HepG2 (cell line): ENCODE results near the gene NDRG3. TPM values are rescaled to one million over a fixed set of nuclear protein-coding genes. Genes with fewer than 3 reads are reported as not detected.

Experiments used
- CSRNP2 ChIP-seq: sonication (generic); formaldehyde crosslinking; conservative IDR thresholded peaks from 2 replicates; pipeline ENCODE4 v1.8.0; 2022; ENCODE audit warnings: low read depth, missing genetic modification reagents
- HES4 ChIP-seq: sonication (generic); formaldehyde crosslinking; IDR thresholded peaks from 2 replicates; pipeline ENCODE4 v1.9.0; 2021; ENCODE audit warnings: mild to moderate bottlenecking, missing genetic modification reagents, borderline replicate concordance
- JDP2 ChIP-seq: sonication (generic); formaldehyde crosslinking; IDR thresholded peaks from 2 replicates; pipeline ENCODE4 v1.8.1; 2022; ENCODE audit warnings: missing genetic modification reagents, borderline replicate concordance
- MAFF ChIP-seq: IDR thresholded peaks from 2 replicates; pipeline ENCODE4 v1.6.1; 2011; ENCODE audit warnings: low read depth, low read length, improper control_type of control experiment
- PRMT3 ChIP-seq: sonication (generic); formaldehyde crosslinking; IDR thresholded peaks from 2 replicates; pipeline ENCODE4 v1.8.1; 2022; ENCODE audit warnings: low read depth, mild to moderate bottlenecking, moderate library complexity, missing genetic modification reagents, borderline replicate concordance
- ZNF143 ChIP-seq: sonication (generic); formaldehyde crosslinking; IDR thresholded peaks from 2 replicates; pipeline ENCODE4 v1.4.0; 2020; ENCODE audit warnings: missing genetic modification reagents
- ZNF281 ChIP-seq: sonication (generic); formaldehyde crosslinking; IDR thresholded peaks from 2 replicates; pipeline ENCODE4 v1.4.0; 2020; ENCODE audit warnings: missing genetic modification reagents, borderline replicate concordance
- ZNF614 ChIP-seq: IDR thresholded peaks from 2 replicates; pipeline ENCODE4 v1.6.1; 2018; ENCODE audit warnings: missing biosample characterization, missing genetic modification reagents, inconsistent platforms, borderline replicate concordance
- ZNF777 ChIP-seq: sonication (generic); formaldehyde crosslinking; IDR thresholded peaks from 2 replicates; pipeline ENCODE4 v1.4.0; 2020; ENCODE audit warnings: missing genetic modification reagents
- ZNF781 ChIP-seq: sonication (generic); formaldehyde crosslinking; IDR thresholded peaks from 2 replicates; pipeline ENCODE4 v1.5.1; 2020; ENCODE audit warnings: borderline replicate concordance, mild to moderate bottlenecking, missing genetic modification reagents; ENCODE audit errors: not compliant biosample characterization
- ZNF879 ChIP-seq: sonication (generic); formaldehyde crosslinking; IDR thresholded peaks from 2 replicates; pipeline ENCODE4 v1.8.1; 2023; ENCODE audit warnings: missing genetic modification reagents
- polyA plus RNA-seq, 8 experiments: library from polyadenylated mRNA; depleted of rRNA in 3 of 8; stranded (reverse) in 7 of 8; unstranded in 1 of 8; fragments of >200 nt; fragmentation: Illumina TruSeq in 4 of 8; extraction: Trizol in 4 of 8; gene quantifications; 2 replicates each; pipeline versions ENCODE4 v1.2.1 to v1.2.3, GENCODE V29; 2011 to 2016; ENCODE audit warnings: low read depth in 4 of 8, missing spikeins in 1 of 8, mixed read lengths in 1 of 8; ENCODE audit not compliant: insufficient read depth in 1 of 8
- total RNA-seq, 5 experiments: library from RNA; depleted of rRNA; stranded (reverse); fragments of >200 nt; fragmentation: Illumina TruSeq; extraction: Trizol; gene quantifications; 2 replicates each; pipeline ENCODE4 v1.2.3, GENCODE V29; 2016; ENCODE audit warnings: low read depth in 1 of 5
- TF ChIP-seq, protein P1 (sequence below): sonication (generic); formaldehyde crosslinking; IDR thresholded peaks from 2 replicates; pipeline ENCODE4 v1.4.0; 2020; ENCODE audit warnings: missing genetic modification reagents
- TF ChIP-seq, protein P2 (sequence below): sonication (generic); formaldehyde crosslinking; IDR thresholded peaks from 2 replicates; pipeline ENCODE4 v1.4.0; 2020; ENCODE audit warnings: low read depth, missing genetic modification reagents
- TF ChIP-seq, protein P3 (sequence below): sonication (generic); formaldehyde crosslinking; IDR thresholded peaks from 2 replicates; pipeline ENCODE4 v1.4.0; 2020; ENCODE audit warnings: low read depth, mild to moderate bottlenecking, missing genetic modification reagents
- TF ChIP-seq, protein P4 (sequence below): sonication (generic); formaldehyde crosslinking; IDR thresholded peaks from 2 replicates; pipeline ENCODE4 v1.8.1; 2023; ENCODE audit warnings: mild to moderate bottlenecking, missing genetic modification reagents

NDRG3 gene
- total and polyA plus RNA-seq, 2 of the 13 experiments (the other 11 are each of a cell fraction or from before 2014, with no cell fraction given) = 36.0 to 40.5 TPM

DNA sequence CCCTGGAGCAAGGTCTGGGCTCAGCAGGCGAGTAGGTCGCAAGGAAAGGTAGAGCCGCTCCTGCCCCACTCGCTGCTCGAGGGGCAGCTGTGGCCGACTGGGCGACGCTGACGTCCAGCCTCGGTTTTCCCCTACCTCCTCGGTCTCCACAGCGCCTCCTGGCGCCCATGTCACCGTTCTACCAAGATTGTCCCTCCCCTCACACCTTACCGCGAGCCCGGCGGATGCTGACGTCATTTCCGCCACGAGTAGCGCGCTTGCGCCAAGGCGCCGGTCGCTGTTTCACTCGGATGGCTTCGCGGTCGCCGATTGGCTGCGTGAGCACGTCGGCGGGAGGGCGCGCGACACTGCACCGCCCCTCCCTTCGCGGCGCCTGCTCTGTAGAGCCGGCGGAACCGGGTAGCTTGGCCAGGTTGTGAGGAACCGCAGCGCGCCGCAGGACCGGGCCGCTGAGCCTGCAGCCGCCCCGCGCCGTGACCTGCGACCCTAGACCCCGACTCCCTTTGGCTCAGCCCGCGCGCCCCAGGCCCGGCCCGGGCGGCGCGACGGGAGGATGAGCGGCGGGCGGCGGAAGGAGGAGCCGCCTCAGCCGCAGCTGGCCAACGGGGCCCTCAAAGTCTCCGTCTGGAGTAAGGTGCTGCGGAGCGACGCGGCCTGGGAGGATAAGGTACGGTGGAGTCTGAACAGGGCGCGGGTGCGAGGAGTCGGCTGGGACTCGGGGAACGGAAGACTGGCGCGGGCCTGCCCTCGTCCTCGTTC lies 140.3 kb downstream of the NDRG3 start, which contains the start of gene RAB5IF (continued):
- TF ChIP-seq ZNF281 (CRISPR knock-in tag) (peak; percentile 62; the same call in 1 of the 2 replicates), MAFF (peak; percentile 48; the same call in 1 of the 2 replicates), PRMT3 (peak; percentile 78; the same call in 1 of the 2 replicates), ZNF614 (CRISPR knock-in tag) (peak; percentile 90), ZNF879 (CRISPR knock-in tag) (peak; percentile 53; the same call in 1 of the 2 replicates), ZNF777 (CRISPR knock-in tag) (peak; percentile 95), CSRNP2 (no peak), HES4 (CRISPR knock-in tag) (peak; percentile 50), ZNF143 (CRISPR knock-in tag) (peak; percentile 21), JDP2 (CRISPR knock-in tag) (no peak), ZNF781 (CRISPR knock-in tag) (peak; percentile 96)
- TF ChIP-seq, protein P1, sequence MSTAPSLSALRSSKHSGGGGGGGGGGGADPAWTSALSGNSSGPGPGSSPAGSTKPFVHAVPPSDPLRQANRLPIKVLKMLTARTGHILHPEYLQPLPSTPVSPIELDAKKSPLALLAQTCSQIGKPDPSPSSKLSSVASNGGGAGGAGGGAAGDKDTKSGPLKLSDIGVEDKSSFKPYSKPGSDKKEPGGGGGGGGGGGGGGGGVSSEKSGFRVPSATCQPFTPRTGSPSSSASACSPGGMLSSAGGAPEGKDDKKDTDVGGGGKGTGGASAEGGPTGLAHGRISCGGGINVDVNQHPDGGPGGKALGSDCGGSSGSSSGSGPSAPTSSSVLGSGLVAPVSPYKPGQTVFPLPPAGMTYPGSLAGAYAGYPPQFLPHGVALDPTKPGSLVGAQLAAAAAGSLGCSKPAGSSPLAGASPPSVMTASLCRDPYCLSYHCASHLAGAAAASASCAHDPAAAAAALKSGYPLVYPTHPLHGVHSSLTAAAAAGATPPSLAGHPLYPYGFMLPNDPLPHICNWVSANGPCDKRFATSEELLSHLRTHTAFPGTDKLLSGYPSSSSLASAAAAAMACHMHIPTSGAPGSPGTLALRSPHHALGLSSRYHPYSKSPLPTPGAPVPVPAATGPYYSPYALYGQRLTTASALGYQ (CRISPR knock-in tag) = peak; percentile 82; the same call in 1 of the 2 replicates
- TF ChIP-seq, protein P2, sequence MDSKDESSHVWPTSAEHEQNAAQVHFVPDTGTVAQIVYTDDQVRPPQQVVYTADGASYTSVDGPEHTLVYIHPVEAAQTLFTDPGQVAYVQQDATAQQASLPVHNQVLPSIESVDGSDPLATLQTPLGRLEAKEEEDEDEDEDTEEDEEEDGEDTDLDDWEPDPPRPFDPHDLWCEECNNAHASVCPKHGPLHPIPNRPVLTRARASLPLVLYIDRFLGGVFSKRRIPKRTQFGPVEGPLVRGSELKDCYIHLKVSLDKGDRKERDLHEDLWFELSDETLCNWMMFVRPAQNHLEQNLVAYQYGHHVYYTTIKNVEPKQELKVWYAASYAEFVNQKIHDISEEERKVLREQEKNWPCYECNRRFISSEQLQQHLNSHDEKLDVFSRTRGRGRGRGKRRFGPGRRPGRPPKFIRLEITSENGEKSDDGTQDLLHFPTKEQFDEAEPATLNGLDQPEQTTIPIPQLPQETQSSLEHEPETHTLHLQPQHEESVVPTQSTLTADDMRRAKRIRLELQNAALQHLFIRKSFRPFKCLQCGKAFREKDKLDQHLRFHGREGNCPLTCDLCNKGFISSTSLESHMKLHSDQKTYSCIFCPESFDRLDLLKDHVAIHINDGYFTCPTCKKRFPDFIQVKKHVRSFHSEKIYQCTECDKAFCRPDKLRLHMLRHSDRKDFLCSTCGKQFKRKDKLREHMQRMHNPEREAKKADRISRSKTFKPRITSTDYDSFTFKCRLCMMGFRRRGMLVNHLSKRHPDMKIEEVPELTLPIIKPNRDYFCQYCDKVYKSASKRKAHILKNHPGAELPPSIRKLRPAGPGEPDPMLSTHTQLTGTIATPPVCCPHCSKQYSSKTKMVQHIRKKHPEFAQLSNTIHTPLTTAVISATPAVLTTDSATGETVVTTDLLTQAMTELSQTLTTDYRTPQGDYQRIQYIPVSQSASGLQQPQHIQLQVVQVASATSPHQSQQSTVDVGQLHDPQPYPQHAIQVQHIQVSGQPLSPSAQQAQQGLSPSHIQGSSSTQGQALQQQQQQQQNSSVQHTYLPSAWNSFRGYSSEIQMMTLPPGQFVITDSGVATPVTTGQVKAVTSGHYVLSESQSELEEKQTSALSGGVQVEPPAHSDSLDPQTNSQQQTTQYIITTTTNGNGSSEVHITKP (CRISPR knock-in tag) = peak; percentile 91
- TF ChIP-seq, protein P3, sequence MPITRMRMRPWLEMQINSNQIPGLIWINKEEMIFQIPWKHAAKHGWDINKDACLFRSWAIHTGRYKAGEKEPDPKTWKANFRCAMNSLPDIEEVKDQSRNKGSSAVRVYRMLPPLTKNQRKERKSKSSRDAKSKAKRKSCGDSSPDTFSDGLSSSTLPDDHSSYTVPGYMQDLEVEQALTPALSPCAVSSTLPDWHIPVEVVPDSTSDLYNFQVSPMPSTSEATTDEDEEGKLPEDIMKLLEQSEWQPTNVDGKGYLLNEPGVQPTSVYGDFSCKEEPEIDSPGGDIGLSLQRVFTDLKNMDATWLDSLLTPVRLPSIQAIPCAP (CRISPR knock-in tag) = peak; percentile 58; the same call in 1 of the 2 replicates
- TF ChIP-seq, protein P4, sequence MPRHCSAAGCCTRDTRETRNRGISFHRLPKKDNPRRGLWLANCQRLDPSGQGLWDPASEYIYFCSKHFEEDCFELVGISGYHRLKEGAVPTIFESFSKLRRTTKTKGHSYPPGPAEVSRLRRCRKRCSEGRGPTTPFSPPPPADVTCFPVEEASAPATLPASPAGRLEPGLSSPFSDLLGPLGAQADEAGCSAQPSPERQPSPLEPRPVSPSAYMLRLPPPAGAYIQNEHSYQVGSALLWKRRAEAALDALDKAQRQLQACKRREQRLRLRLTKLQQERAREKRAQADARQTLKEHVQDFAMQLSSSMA = peak; percentile 85; the same call in 1 of the 2 replicates
